ENCODE data around the gene OR8D2.

Gene OR8D2, protein sequence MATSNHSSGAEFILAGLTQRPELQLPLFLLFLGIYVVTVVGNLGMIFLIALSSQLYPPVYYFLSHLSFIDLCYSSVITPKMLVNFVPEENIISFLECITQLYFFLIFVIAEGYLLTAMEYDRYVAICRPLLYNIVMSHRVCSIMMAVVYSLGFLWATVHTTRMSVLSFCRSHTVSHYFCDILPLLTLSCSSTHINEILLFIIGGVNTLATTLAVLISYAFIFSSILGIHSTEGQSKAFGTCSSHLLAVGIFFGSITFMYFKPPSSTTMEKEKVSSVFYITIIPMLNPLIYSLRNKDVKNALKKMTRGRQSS

DNA sequence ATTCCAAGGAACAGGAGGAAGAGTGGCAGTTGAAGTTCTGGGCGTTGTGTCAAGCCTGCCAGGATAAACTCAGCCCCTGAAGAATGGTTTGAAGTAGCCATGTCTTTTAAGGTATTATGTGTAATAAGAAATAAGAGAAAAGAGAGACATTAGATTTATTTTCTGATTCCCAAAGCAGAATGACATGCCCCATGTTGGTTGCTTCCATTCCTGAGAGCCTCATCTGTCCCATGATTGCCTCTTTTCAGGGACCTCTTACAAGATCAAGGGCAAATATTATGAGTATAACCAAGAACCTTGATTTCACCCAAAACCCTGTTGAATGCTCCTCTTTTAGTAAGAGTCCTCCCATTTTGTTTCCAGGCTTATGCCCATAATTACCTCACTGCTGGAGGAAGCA is at the start of gene OR8D2:
Gene OR8D2 (minus strand): TSS at position 101 of the 400 bp plus-strand sequence. CDS start 0 bp downstream, at position 101.
- no peak for DNase-seq

DNA sequence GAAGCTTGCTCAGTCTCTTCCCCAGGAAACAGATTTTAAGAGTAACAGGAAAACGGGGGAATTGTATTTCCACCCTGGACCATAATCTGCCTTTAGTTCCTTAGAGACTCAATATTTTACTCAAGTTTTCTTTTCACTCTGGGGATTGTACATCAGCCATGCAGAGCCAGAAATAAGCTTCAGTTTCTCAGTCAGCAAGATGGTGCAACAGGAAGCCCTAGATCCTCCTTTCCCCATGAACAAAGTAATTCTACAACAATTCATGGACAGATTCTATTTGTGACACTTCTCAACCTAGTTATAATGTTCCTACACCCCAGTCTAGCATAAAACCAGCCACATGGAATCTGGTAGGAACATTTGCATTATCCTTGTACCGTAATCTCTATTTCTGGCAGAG is 39.6 kb upstream of the OR8D2 start:
- DNase-seq = no peak

DNA sequence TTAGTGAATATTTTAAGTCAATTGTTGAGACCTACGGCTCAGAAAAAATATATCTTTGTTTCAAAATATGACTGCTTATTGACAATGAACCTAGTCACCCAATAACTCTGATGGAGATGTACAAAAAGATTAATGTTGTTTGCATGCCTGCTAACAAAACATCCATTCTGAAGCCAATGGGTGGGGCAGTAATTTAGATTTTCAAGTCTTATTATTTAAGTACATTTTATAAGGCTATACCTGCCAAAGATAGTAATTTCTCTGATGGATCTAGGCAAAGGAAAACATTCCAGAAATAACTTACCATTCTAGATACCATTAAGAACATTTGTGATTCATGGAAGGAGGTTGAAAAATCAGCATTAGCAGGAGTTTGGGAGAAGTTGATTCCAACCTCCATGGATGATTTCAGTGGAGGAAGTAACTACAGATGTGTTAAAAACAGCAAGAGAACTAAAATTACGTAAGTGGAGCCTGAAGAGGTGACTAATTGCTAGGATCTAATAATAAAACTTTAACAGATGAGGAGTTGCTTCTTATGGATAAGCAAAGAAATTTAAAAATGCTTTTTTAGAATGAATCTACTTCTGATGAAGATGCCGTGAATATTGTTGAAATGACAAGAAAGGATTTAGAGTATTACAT is 26.4 kb upstream of the OR8D2 start:
- DNase-seq = no peak

DNA sequence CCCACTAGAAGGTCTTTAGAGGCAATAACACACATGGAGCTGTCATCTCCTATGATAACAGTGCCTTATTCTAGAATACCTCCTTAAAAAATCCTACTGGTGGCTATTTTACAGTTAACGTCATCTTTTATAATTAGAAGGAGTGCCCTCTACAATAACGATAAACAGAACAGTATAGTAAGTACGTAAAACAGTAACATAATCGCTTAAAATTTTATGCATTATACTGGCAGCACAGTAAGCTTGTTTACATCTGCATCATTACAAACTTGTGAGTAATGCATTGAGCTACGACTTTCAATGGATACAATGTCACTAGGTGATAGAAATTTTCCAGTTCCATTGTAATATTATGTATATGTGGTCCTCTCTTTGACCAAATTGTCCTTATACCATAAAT is 24.3 kb upstream of the OR8D2 start:
- DNase-seq = no peak

DNA sequence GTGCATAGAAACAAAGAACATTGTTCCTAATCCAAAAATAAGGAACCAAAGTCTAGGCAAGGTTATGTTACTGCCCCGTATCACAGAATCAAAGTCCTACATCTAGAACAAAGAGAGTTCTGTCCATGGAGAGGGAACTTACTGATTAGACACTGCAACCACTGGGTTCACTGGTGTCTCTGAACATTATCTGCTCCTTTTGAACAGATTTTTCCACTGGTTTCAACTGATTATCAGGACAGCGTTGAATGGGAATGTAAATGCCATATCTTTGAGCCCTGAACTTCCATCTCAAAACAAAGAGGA is 20.1 kb upstream of the OR8D2 start:
- DNase-seq = no peak

DNA sequence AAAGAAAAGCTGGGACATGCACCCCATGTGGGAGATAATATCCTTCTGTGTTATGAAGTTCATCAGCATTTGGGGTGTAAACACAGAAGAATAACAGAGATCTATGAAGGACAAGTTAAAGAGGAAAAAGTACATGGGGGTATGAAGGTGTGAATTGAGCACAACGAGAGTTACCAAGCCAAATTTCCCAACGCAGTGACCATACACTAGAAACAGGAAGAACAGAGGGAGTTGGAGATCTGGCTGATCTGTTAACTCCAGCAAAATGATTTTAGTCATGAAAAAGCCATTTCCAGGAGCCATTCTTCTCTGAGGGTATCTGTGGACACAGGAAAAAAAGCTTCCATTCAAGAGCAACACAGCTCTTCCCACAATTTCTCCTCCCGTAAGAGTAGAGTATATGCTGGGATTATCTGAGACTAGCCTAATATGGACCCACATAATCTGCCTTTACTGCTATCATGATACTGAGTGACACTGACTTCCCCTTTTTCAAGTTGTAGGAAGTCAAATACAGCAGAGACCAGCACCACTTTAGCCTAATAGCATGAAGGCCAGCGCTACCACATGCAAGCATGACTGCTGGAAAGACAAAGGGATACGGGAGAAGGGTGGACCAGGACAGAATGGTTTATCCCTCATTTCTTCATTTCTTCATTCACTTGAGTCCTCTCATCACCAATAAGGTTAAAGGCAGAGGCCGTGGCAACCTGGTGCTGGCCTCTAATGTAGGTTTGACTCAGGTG is 19.6 kb upstream of the OR8D2 start:
- no peak for DNase-seq

DNA sequence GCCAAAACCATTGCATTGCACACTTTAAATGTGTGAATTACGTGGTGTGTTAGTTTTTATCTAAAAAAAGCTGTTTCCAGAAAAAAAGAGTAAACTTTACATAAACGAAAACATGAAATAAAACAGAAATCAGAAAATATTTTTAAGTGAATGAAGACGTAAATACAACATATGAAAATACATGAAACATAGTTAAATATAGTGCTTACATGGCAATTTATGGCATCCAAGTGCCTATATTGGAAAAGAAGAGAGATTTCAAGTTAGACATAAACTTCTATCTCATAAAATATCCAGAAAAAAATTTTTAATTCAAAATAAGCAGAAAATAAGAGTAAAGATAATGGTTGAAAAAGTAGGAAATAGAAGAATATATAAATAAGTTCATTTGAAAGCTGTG is 11.9 kb upstream of the OR8D2 start:
- DNase-seq = no peak

DNA sequence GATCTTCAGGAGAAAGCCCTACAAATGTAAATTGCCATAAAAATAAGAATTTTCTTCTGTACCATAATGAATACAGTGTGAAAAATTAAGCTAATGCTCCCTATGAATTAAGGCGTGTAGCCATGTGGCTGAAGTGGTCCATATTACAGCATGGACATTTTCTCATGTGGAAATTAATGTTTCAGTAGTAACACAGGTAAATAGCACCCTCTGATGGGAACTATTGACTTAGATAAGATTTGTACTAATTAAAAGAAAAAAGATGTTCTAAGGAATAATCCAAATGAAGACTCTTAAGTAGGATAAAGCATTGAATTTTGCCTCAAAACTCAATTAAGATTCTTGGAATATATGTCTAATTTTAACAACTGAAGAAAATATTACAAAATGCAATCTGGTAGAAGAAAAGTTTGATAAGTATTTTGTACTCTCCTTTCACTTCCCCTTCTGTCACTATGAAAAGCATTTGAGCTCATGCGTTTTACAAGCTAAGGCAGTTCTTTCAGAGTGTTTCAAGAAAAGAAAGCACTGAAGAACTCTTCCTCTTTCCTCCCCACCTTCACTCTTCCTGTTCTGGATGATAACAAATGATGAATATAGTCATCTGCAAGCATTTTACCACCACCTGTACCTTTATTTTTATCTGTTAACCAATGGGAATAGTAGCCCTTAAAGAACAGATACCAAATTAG is 9.9 kb upstream of the OR8D2 start:
- DNase-seq = no peak

DNA sequence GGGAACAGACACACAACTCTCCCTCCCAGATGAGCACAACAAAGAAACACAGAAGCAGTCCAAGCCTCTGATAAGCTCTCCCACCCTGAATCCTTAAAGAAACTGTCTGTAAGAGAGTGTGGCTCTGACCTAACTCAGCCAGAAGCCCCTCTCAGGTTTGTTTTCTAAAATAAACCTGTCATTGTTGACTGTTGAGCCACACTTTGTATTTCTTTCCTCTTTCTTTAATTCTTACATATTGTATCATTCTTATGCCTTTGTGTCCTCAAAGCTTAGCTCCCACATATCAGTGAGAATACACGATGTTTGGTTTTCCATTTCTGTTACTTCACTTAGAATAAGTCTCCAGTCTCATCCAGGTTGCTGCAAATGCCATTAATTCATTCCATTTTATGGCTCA is 7.8 kb upstream of the OR8D2 start:
- no peak for DNase-seq

DNA sequence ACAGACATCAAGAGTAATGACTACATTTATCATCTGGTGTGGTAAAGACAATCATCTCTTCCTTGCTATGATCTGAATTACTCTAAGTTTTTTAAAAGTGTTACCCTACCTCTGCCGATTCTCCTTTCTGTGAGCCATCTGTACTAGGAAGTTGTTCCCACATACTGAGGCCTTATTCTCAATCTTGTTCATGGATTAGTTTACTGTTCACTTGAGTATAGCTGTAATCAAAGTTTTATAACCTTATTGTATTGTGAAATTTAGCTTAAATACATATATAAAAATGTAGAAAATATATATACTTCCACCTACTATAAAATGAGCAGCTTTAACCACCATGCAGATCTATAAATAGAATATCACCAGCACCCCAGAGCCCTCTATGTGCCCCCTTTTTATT is 2.4 kb upstream of the OR8D2 start:
- no peak for DNase-seq

DNA sequence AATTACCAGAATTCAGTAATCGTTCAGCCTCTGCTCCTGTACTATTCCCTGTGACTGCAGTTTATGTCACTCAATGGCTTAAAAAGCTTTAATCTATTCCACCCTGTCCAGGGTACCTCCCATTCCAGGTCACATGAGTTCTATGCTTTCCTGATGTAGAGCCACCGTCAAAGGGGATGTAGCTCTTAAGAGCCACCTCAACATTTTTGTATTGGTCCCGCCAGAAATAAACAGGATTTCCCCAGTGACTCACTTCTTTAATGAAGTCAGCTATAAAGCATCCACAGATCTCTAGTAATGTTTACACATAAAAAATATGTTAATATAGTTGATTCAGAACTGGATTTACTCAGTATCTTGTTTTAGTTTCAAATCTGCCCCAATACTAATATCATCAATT is 4.9 kb downstream of the OR8D2 start:
- DNase-seq = no peak

DNA sequence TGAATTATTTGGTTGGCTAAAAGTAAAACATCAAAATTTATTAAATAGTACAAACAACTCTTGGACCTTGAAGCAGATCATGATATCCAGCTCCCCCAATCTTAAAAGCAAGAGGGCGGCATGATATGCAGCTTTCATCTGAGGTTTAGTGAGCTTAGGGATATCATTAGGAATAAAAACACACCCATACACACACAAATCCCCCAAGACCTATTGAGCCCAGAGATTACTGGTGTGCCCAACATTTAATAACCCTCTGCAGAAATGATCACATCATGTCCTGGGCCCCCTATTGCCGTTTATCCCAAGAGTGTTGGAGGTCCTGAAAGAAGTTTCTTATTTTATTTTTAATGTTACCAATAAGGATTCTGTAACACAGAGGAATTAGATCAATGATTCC is 6.1 kb downstream of the OR8D2 start, which contains the start of gene OR8D1:
Gene OR8D1 (minus strand): TSS at position 101 of the 400 bp plus-strand sequence. CDS start 3,183 bp downstream, outside the sequence.
- no peak for DNase-seq

DNA sequence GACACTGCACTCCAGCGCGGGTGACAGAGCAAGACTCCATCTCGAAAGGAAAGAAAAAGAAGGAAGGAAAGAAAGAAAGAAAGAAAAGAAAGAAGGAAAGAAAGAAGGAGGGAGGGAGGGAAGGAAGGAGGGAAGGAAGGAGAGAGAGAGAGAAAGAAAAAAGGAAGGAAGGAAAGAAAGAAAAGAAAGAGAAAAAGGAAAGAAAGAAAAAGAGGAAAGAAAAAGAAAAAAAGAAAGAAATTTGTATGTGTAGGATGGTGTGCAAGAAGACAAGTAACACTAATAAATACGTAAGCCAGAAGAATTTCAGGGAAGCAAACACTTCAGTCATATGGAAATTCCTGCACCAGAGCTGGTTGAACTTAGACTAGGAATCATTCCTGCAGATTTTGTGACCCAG is 6.9 kb downstream of the OR8D2 start:
- no peak for DNase-seq

DNA sequence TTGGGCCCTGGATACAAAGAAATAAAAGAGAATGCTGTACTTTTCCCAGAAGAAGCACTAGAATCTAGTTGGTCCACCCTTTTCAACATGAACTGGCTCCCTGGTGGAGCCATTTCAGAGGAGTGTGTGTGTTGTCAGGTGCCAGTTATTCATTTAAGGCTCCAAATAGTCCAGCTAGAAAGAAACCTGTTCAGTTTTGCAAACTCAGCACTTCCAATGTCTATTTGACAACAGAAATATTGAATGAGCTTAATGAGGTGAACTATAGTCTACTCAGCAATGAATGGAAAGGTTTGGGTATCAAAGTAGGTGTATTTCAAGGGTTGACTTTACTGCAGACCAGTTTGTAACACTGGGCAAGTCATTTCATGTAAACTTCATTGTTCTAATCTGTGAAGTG is 8.3 kb downstream of the OR8D2 start:
- no peak for DNase-seq

DNA sequence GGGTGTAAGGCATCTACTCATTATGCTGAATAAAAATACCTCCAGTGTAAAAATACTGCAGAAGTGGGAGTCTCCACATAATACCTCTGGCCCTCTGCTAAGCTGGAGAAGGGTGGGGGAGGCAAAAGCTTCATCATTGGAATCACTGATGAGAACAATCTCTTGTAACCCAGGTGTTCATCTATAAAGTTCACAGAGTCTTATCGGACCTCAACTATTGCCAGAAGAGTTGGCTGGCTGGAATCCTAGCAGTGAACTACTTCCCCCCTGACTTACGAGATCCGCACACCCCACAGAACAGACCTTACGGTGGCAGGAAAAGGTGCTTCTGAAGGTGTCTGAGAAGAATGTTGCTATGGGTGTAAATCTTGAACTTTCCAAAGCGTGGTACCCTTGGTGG is 8.7 kb downstream of the OR8D2 start:
- no peak for DNase-seq

DNA sequence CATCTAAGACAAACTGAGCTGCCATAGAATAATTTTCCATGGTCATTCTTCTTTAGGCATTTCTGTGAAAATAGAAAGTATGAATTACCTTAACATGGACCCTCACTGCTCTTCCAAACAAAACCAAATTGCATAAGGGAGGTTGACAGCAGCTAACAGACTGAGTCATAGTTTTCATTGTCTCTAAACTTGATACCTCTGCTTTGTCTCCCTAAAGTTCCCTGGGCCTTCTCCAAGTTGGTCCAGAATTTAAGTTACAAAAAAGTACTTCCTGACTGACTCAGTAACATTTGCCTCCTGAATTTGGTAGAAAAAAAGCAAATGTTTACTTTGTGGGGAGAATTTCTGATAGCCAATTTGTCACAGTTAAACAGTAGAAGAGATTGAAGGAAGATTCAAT is 9.3 kb downstream of the OR8D2 start:
- no peak for DNase-seq

DNA sequence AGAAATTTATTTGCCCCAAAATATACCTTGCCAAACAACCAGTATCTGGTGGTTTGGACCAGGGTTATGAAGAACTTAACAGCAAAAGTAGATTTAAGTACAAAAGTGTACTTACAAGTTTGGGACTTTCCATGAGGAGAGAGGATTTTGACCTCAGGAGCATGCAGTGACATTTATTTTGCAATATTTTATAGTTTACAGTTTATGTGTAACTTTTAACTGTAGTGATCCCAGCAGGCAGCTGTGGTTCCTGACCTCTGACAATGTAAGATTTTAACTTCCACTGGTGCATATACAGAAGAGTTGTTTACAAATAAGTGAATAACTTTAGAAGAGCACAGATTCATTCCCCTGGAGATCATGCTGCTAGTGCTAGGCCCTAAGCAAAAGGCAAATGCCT is 12.9 kb downstream of the OR8D2 start:
- DNase-seq = no peak

DNA sequence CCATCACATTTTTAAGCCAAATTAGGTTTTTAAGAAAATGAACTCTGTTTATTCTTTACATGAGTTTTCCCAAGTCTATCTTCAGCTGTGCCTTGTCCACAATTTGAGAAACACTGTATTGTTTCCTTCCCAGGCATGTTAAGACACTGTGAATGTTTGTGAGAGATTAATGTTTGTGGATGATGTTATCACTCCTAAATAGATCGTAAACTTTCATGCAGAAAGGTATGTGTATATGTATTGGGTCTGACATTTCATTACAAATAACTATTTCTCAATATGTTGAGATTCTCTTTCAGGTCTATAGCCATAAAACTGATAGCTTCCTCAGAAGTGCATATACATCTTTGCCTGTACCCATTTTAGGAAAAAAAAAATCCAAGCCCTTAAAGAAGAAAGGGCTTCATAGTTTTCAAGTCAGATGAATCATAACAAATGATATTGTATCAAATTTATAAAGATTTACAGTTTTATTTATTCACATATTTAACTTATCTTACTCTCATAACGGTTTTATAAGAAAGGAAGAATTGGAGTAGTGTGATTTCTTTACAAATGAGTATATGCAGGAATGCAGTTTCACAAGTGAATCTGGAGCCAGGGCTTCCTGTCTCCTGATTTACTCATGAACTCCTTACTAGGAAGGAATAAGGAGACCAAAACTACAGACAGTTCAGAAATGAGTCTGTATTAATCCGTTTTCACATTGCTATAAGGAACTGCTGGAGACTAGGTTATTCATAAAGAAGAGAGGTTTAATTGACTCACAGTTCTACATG is 17.5 kb downstream of the OR8D2 start:
- DNase-seq = no peak

DNA sequence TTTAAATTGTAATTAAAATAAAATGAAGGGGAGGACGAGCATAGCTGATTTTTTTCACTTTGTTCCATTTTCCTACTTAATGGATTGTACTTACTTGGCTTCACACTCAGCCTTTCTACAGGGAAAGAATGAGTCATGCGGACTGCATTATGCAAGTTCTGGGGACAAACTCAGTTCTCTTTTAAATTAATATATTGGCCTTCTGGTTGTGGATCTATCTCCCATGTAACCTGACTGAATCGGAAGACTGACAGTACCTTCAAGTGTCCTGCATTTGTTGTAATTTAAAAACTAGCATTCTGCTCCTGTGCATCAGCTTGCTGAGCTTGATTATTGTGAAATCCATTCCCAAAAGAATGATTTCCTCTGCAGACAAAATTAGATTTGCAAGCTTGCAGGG is 18.4 kb downstream of the OR8D2 start:
- no peak for DNase-seq

DNA sequence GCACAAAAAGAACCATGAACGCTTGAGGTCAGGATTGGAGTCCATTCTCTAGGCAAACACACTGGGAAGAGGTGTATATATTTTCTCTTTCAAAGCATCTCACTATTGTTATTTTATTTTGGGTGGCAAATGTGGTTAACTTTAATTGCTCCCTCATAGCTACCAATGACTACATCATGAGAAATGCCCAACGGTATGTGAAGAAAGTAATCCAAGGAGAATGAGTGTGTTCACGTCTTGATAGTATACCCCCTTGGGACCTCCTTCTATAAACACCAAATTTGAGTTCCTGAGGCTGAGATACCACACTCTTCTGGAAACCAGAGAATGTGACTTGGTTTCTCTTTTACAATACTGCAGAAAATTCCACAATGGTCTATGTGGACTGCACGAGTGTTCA is 22.1 kb downstream of the OR8D2 start:
- no peak for DNase-seq

DNA sequence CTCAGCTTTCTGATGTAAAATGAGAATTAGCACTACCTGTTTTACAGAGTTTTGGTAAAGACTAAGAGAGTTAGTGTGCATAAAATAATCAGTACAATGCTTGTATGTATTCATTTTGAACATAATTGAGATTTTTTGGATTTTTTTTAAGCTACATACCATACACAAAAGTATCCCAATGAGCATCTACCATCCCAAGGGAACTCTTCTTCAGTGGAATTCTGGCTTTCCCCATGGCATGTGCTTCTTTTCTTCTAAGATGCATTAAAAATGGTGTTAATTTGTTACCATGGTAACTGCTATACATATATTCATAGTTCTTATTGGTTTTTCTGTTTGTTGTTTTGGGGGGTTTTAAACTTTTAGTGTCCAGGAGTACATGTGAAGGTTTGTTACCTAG is 24.0 kb downstream of the OR8D2 start:
- DNase-seq = no peak

DNA sequence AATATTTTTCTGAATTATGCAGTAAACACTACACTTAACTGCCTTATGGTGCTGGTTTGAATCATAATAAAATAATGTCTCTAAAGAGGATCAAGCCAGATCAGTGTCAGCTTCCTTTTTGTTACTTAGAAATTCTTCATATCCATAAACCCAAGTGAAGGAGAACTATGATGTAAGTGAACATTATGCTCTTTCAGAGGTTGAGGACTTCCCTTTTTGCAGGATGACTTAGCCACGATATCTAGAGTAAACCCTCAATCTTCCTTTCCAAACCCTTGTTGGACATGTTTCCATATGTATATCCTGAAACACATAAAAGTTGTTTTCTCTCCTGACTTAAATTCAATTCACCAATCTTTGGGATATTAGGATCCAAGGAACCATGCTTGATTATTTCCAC is 25.3 kb downstream of the OR8D2 start:
- DNase-seq = no peak

All from right forelimb (tissue), 1 donor.